ENCODE results near the gene RWDD4. TPM values are rescaled to one million over a fixed set of nuclear protein-coding genes. Genes with fewer than 3 reads are reported as not detected.
A peak's percentile ranks its signal among the peaks of the same experiment; 100 is the strongest.

The RWDD4 gene
- total and polyA plus RNA-seq, 9 of the 15 experiments (the other 6 are each of a cell fraction or from before 2014, with no cell fraction given), result 8.4 to 32.5 (median 24.2) TPM

- TF ChIP-seq RAD51 (IDR thresholded peaks at IDR 0.05; ENCODE audit: borderline replicate concordance, low read depth) (no peak), ARID3A (IDR thresholded peaks at IDR 0.05; ENCODE audit: borderline replicate concordance, low read depth, low read length) (no peak), ZBTB9 (CRISPR knock-in tag; IDR thresholded peaks at IDR 0.05) (0 out of 2 replicates have a peak, but pooled peaks have one; percentile 20)
- Histone ChIP-seq H3K27ac (ENCODE audit: extremely low read depth, low read depth, low read length) (no peak overlapping the region), H2AFZ (ENCODE audit: low read depth, low read length) (no peak overlapping the region), H3K9me1 (ENCODE audit: control insufficient read depth, insufficient read depth, low read length) (no peaks in the 10 kb centered on the region), H3K27me3 (ENCODE audit: control insufficient read depth in 2 of 2, insufficient read depth in 2 of 2, low read length in 2 of 2) (peaks cover 2 to 18% of the 10 kb centered on the region in 2 experiments; a peak in 2 of 5 replicates), H3K9me3 (replicated peaks; ENCODE audit: control insufficient read depth, insufficient read depth, low read depth, low read length) (no peaks in the 10 kb centered on the region), H3K4me3 (no peak overlapping the region), H3K36me3 (ENCODE audit: control insufficient read depth, insufficient read depth, low read length) (no peaks in the 10 kb centered on the region), H3K4me1 (replicated peaks in 1 of 2; ENCODE audit: control insufficient read depth in 2 of 2, insufficient read depth in 2 of 2, low read length in 2 of 2) (peaks cover 5 to 8% of the 10 kb centered on the region in 2 experiments; a peak in 4 of 5 replicates), H3K9ac (ENCODE audit: insufficient read depth in 1 of 2, low read depth in 2 of 2, low read length in 2 of 2) (no peak overlapping the region), H3K4me2 (ENCODE audit: insufficient read depth, low read length) (no peak overlapping the region), H4K20me1 (replicated peaks; ENCODE audit: control insufficient read depth, insufficient read depth, low read length) (no peaks in the 10 kb centered on the region), H3K79me2 (ENCODE audit: control insufficient read depth, insufficient read depth, low read length) (no peaks in the 10 kb centered on the region)
- intact Hi-C loops (cut with micrococcal nuclease), result no loop called here
- no TSS peak for BruUV-seq (replicated peaks)
- DNase-seq (ENCODE audit: extremely low read depth in 1 of 4, low spot score in 3 of 4) (no peak), ATAC-seq (no peak), FAIRE-seq (no peak)
- in situ Hi-C loops (cut with MboI), result no loop called here
- 46% methylated on average over 2 of the region's 2 CpGs for WGBS (ENCODE audit: insufficient coverage, low coverage, missing lambda C conversion rate)
- CTCF ChIA-PET (ENCODE audit: low intra/inter-chr PET ratio), result no interaction called here
- POLR2A ChIA-PET, result no interaction called here
Observed at GRCh38 chr4:183620421-183620820, 38.6 kb downstream of the RWDD4 start.
